K562 (cell line): ENCODE data around the gene ATG4D. TPM values are rescaled to one million over a fixed set of nuclear protein-coding genes. Genes with fewer than 3 reads are reported as not detected.

Experiments used
- SMC3 ChIP-seq: conservative IDR thresholded peaks from 2 replicates; pipeline ENCODE4 v1.6.1; 2011; ENCODE audit warnings: low read depth, low read length, improper control_type of control experiment; ENCODE audit not compliant: insufficient read depth
- polyA plus RNA-seq, 8 experiments: library from polyadenylated mRNA; depleted of rRNA in 4 of 8; stranded (reverse) in 5 of 8; unstranded in 3 of 8; fragments of >200 nt; fragmentation: Nextera tagmentation in 2 of 8; fragmentation: Illumina TruSeq in 1 of 8; extraction: Ambion mirVana in 2 of 8; extraction: Trizol in 1 of 8; gene quantifications; 2 replicates each; pipeline versions ENCODE4 v1.2.1 to v1.2.3, GENCODE V29; 2011 to 2014; ENCODE audit warnings: inconsistent platforms in 1 of 8, missing spikeins in 1 of 8
- total RNA-seq, 7 experiments: library from RNA; depleted of rRNA in 6 of 7; stranded (reverse); fragments of >200 nt in 6 of 7; fragmentation: Illumina TruSeq in 2 of 7; extraction: Trizol in 2 of 7; gene quantifications; 2 replicates each; pipeline versions ENCODE4 v1.2.1 to v1.2.3, GENCODE V29; 2011 to 2021; ENCODE audit warnings: low replicate concordance in 1 of 7
- TF ChIP-seq, protein P1 (sequence below), 2 experiments: fragments of 450-650 bp; formaldehyde crosslinking in 1 of 2; IDR thresholded peaks; 2 replicates each; pipeline versions ENCODE4 v1.4.0 to v1.6.1; 2014 to 2020; ENCODE audit warnings: mild to moderate bottlenecking in 2 of 2, borderline replicate concordance in 1 of 2, low read depth in 1 of 2
- TF ChIP-seq, protein P2 (sequence below): fragments of 250-450 bp; sonication (Bioruptor Pico); IDR thresholded peaks from 2 replicates; pipeline ENCODE4 v1.4.0; 2020; ENCODE audit warnings: borderline replicate concordance
- TF ChIP-seq, protein P3 (sequence below): fragments of 450-650 bp; formaldehyde crosslinking; conservative IDR thresholded peaks from 2 replicates; pipeline ENCODE4 v1.4.0; 2022; ENCODE audit warnings: mild to moderate bottlenecking, missing genetic modification characterization
- TF ChIP-seq, protein P4 (sequence below): fragments of 450-650 bp; IDR thresholded peaks from 2 replicates; pipeline ENCODE4 v1.6.1; 2016; ENCODE audit warnings: low read depth

ATG4D gene
- total and polyA plus RNA-seq, 9 of the 15 experiments (the other 6 are each of a cell fraction or from before 2014, with no cell fraction given), result 0.51 to 66.1 (median 22.9) TPM

DNA sequence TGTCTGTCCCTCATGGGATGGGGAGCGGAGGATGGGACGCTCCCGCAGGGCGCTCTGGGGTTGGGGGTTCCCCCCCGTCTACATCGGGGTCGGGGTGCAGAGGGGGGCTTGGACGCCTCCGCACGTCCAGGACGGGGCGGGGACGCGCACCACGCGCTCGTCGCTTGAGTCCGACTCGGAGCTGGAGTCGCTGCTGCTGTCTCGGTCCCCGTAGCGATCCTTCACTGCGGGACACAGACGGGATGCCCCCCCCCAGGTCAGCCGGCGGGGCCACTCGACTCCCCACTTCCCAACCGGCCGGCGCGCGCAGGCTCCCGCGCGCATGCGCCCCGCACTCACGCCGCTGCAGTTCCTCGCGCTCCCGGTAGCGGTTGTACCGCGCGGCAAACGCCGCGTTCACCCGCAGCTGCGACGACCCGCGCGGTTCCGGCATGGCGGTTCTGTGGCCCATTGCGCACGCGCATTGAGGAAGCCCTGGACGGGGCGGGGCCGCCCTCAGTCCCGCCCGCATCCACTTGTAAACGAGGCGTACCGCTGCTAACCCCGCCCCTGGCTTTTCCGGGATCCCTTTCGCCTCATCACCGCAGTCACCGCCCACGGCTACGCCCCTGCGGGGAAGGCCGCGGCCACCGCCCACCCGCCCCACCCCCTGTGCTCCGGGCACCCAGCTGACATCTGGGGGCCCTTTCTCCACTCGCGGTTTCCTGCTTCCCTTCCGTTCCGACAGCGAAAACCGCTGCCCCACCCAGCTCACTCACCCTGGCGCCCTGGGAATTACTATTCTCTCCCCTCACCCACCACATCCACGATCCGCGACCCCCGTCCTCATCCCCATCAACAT lies 22.1 kb downstream of the ATG4D start, which contains the start of gene KRI1 (continued):
- TF ChIP-seq, protein P1, sequence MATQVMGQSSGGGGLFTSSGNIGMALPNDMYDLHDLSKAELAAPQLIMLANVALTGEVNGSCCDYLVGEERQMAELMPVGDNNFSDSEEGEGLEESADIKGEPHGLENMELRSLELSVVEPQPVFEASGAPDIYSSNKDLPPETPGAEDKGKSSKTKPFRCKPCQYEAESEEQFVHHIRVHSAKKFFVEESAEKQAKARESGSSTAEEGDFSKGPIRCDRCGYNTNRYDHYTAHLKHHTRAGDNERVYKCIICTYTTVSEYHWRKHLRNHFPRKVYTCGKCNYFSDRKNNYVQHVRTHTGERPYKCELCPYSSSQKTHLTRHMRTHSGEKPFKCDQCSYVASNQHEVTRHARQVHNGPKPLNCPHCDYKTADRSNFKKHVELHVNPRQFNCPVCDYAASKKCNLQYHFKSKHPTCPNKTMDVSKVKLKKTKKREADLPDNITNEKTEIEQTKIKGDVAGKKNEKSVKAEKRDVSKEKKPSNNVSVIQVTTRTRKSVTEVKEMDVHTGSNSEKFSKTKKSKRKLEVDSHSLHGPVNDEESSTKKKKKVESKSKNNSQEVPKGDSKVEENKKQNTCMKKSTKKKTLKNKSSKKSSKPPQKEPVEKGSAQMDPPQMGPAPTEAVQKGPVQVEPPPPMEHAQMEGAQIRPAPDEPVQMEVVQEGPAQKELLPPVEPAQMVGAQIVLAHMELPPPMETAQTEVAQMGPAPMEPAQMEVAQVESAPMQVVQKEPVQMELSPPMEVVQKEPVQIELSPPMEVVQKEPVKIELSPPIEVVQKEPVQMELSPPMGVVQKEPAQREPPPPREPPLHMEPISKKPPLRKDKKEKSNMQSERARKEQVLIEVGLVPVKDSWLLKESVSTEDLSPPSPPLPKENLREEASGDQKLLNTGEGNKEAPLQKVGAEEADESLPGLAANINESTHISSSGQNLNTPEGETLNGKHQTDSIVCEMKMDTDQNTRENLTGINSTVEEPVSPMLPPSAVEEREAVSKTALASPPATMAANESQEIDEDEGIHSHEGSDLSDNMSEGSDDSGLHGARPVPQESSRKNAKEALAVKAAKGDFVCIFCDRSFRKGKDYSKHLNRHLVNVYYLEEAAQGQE (IDR thresholded peaks at IDR 0.05; ENCODE audit: borderline replicate concordance), result no peak
- TF ChIP-seq, protein P1 (CRISPR knock-in tag; IDR thresholded peaks at IDR 0.05; ENCODE audit: low read depth), result no peak
- TF ChIP-seq SMC3, result no peak
- TF ChIP-seq, protein P2, sequence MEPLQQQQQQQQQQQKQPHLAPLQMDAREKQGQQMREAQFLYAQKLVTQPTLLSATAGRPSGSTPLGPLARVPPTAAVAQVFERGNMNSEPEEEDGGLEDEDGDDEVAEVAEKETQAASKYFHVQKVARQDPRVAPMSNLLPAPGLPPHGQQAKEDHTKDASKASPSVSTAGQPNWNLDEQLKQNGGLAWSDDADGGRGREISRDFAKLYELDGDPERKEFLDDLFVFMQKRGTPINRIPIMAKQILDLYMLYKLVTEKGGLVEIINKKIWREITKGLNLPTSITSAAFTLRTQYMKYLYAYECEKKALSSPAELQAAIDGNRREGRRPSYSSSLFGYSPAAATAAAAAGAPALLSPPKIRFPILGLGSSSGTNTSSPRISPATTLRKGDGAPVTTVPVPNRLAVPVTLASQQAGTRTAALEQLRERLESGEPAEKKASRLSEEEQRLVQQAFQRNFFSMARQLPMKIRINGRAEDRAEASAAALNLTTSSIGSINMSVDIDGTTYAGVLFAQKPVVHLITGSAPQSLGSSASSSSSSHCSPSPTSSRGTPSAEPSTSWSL (CRISPR knock-in tag), result no peak
- TF ChIP-seq, protein P3, sequence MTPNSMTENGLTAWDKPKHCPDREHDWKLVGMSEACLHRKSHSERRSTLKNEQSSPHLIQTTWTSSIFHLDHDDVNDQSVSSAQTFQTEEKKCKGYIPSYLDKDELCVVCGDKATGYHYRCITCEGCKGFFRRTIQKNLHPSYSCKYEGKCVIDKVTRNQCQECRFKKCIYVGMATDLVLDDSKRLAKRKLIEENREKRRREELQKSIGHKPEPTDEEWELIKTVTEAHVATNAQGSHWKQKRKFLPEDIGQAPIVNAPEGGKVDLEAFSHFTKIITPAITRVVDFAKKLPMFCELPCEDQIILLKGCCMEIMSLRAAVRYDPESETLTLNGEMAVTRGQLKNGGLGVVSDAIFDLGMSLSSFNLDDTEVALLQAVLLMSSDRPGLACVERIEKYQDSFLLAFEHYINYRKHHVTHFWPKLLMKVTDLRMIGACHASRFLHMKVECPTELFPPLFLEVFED (CRISPR knock-in tag), result no peak
- TF ChIP-seq, protein P4, sequence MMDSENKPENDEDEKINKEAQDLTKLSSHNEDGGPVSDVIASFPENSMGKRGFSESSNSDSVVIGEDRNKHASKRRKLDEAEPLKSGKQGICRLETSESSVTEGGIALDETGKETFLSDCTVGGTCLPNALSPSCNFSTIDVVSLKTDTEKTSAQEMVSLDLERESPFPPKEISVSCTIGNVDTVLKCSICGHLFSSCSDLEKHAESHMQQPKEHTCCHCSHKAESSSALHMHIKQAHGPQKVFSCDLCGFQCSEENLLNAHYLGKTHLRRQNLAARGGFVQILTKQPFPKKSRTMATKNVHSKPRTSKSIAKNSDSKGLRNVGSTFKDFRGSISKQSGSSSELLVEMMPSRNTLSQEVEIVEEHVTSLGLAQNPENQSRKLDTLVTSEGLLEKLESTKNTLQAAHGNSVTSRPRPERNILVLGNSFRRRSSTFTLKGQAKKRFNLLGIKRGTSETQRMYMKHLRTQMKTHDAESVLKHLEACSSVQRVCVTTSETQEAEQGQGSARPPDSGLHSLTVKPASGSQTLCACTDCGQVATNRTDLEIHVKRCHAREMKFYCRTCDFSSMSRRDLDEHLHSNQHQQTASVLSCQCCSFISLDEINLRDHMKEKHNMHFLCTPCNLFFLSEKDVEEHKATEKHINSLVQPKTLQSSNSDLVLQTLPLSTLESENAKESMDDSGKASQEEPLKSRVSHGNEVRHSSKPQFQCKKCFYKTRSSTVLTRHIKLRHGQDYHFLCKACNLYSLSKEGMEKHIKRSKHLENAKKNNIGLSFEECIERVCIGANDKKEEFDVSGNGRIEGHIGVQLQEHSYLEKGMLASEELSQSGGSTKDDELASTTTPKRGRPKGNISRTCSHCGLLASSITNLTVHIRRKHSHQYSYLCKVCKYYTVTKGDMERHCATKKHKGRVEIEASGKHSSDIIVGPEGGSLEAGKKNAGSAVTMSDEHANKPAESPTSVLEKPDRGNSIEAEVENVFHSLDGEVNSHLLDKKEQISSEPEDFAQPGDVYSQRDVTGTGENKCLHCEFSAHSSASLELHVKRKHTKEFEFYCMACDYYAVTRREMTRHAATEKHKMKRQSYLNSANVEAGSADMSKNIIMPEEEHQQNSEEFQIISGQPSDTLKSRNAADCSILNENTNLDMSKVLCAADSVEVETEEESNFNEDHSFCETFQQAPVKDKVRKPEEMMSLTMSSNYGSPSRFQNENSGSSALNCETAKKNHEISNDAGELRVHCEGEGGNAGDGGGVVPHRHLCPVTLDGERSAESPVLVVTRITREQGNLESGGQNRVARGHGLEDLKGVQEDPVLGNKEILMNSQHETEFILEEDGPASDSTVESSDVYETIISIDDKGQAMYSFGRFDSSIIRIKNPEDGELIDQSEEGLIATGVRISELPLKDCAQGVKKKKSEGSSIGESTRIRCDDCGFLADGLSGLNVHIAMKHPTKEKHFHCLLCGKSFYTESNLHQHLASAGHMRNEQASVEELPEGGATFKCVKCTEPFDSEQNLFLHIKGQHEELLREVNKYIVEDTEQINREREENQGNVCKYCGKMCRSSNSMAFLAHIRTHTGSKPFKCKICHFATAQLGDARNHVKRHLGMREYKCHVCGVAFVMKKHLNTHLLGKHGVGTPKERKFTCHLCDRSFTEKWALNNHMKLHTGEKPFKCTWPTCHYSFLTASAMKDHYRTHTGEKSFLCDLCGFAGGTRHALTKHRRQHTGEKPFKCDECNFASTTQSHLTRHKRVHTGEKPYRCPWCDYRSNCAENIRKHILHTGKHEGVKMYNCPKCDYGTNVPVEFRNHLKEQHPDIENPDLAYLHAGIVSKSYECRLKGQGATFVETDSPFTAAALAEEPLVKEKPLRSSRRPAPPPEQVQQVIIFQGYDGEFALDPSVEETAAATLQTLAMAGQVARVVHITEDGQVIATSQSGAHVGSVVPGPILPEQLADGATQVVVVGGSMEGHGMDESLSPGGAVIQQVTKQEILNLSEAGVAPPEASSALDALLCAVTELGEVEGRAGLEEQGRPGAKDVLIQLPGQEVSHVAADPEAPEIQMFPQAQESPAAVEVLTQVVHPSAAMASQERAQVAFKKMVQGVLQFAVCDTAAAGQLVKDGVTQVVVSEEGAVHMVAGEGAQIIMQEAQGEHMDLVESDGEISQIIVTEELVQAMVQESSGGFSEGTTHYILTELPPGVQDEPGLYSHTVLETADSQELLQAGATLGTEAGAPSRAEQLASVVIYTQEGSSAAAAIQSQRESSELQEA, result no peak
